HG02973 (cell line): ENCODE measurements around the gene NDRG2.
"Not testable (repeated sequence)": the region's sequence is repeated elsewhere in the genome, so short reads cannot be mapped to it uniquely, and the experiment has no call there.

Experiments
- ATAC-seq: cut with Tn5 transposase; IDR thresholded peaks from one replicate; pipeline ENCODE4 v1.9.1; 2021; ENCODE audit warnings: moderate library complexity; ENCODE audit not compliant: unreplicated experiment

The NDRG2 gene

DNA sequence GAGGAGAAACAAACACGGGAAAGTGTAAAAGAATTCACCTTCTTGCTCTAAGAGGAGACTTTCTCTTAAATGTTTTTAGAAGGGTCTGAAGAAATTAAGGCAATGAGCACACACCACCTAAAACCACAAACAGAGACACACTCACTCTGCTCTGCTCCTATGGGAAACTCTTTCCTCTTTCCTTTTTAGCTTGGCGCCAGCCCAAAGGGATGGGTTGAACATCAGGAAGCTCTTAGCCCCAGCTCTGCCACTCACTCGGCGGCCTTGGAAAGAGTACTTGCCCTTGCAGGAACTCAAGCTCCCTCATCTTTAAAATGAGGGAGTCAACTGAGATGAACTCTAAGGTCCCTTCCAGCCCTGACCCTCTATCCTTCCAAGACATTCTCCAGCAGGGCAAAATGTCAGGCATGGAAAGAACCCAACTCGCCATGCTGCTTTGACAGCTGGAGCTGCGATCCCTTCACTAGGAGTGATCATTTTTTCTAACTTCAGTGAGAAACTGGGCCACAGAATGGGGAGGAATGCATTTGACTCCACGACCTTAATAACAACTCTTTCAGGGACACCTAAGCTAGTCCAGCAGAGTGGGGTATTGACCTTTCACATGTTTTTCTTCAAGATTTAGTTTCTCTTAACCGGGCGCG lies 31.8 kb upstream of the NDRG2 start:
- ATAC-seq = no peak

DNA sequence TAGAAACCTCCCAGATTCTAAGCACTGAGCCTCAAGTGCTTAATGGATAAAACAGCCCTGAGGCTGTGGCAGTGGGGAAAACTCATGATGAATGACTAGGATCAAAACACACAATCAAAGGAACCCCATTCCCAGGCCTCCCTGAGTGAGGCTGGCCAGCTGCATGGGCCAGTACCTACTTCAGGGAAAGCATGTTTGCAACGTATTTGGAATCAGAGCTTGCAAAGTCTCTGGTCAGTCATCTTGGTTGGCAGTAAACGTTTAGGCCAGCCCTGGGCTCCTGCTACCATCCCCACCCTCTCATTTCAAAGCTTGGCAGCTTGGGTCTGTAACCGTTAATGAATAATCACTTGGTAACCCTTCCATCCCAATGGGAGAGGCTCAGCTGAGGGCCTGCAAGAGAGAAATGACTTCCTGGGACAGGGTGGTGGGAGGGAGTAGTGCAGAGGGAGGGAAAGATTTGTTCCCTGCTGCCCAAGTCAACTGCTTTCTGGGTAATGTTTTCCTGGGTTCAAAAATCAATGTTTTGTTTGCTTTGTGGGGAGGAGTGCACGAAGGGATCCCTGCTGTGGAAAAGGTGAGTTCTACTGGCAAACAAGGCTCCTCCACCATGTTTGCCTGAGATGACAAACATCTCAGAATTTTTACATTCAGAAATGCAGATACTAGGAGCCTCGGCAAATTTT lies 30.7 kb upstream of the NDRG2 start:
- ATAC-seq = no peak

DNA sequence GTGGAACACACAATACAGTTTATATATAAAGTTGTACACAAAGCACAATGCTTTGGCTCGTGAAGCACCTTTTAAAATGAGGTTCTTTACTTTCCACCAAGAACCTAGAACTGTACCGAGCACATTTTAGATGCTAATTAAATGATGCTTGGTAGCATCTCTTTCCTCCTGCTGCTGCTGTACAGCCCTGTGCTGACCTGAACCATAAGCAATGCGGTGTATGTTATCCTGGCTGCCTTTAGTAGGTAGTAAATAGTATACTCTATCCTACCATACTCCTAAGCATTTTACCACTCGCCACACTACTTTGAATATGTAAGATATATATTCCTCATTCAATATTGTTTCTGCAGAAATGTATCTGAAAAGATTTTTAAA lies 29.9 kb upstream of the NDRG2 start:
- ATAC-seq = no peak

DNA sequence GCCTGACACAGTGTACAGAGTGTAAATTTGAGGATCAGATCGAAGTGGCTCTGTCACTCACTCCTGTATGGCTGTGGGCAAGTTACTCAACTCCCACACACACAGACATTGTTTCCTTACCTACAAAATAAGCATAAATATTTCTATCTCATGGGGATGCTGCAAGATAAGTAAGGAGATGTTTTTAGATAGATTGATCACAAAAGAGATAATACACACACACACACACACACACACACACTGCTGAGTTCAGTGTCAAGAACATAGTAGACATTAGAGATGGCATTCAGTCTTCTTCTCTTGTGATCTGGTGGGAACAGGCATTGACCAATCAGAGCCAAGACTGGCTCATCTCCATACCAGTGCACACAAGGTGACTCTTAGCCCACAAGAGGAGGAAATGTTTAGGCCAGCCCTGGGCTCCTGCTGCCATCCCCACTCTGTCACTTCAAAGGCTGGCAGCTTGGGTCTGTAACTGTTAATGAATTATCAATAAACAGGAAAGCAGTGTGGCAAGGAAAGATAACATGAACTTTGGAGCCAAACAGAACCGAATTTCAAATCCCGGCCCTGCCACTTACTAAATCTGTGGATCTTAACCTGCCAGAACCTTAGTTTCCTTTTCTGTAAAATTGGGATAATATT lies 29.4 kb upstream of the NDRG2 start:
- no peak for ATAC-seq

DNA sequence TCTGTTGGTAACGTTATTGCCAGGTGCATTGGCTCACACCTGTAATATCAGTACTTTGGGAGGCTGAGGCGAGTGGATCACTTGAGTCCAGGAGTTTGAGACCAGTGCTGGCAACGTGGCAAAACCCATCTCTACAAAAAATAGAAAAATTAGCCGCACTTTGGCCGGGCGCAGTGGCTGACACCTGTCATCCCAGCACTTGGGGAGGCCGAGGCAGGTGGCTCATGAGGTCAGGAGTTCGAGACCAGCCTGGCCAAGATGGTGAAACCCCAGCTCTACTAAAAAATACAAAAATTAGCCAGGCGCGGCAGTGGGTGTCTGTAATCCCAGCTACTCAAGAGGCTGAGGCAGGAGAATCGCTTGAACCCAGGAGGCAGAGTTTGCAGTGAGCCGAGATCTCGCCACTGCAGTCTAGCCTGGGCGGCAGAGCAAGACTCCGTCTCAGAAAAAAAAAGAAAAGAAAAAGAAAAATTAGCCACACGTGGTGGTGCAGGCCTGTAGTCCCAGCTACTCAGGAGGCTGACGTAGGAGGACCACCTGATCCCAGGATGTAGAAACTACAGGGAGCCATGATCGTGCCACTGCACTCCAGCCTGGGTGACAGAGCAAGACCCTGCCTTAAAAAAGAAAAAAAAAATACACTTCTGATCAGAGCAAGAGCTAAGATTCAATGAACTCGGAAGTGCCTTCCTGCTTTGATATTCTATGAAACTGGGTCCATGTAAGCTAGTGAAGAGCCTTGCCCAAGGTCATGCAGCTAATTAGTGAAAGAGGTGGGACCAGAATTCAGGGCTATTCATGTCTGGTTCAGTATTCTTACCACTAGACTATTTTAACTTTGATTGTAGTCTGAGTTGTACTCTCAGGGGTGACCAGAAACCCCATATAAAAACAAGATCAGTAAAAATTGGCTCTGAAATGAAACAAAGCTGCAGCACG lies 28.6 kb upstream of the NDRG2 start:
- ATAC-seq = no peak

DNA sequence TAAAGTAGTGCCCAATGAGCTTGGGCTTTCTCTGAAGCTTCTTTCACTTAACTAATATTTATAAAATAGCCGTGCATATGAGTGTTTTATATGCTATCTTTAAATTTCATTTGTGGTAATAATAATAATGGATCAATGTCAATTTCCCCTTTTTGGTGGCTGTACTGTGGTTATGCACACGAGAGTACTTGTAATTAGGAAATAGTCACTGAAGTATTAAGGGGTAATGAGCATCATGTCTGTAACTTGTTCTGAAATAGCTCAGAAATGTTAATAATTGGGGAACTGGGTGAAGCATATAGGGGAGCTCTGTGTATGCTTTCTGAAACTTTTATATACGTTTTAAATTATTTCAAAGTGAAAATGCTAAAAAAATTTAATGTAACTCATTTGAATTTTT lies 25.7 kb upstream of the NDRG2 start:
- ATAC-seq = no peak

DNA sequence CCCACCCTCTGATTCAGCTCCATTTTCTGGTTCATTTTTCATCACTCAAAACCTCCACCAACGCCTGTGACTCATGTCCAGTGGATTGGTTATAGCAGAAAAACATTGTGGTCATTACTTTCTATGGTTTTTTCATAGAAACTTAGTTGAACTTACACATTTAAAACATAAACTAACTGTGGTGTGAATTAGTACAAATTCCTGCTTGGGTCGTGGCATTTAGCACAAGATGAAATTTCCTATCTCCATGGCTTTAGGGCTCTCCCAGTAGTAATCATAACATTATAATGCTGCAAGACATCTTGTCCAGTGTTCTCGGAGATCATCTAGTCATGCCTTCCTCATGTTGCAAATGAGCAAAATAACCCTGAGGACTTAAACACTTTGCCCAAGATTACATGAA lies 24.4 kb upstream of the NDRG2 start:
- ATAC-seq = no peak

DNA sequence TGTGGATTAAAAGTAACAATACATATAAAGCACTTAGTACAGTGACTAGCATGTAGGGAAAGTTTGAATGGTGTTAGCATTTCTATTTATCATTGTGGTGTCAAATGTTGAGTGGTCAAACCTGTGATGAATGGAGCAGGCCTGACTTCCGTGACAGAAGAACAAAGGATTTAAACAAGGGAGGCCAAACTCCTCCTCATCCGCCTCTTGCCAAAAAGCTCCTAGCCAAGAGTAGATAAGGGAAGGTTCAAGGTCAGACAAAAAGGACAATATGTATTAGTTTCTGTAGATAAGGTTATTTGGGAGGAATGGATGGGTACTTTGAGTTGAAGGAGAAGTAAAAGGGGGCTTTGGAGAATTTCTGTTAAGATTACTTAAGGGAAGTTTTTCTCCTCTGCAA lies 23.8 kb upstream of the NDRG2 start:
- ATAC-seq = no peak

DNA sequence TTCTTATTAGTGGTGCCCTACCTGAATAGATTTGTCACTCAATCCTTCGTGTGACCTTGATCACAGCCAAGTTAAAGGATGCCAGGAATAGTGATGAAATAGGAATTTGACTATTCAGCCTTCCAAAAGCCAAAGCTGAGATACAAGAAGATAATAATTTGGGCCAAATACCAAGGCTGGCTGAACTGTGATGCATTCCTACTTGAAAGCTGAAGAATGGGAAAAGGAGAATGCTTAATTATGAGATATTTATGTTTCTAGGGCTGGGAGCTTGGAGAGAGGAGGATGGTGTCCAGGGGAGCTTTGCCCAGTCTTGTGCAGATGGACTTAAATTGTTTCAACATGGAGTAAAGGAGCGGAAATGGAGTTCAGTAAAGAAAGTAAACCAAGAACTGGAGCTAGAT lies 22.5 kb upstream of the NDRG2 start:
- ATAC-seq = no peak

DNA sequence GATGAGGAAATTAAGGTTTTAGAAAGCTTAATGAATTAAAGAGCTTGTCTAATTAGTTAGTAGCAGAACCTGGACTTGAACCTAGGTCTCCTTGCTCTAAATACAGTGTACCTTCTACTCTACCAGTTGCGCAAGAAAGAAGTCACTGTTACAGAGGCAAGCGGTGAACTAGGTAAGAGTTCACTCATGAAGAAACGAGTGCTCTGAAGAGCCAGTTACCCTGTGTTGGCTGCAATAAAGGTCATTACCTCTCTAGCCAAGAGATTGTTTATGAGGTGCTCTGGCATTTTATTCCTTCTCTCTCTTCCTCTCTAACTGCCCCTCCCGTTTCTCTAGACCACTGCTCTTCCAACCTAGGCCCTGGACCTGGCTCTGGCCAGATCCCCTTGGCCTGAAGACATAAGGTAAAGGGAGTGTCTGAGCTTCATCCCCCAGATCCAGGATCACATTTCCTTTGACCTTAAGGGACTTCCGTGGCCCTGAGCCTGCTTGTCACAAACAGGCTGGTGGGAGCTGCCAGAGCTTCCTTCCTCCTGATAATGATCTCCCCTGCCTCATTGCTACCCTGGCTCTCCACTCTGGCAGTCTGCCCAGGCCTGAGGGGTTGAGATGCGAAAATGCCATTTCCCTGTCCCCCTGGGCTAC lies 19.2 kb upstream of the NDRG2 start:
- ATAC-seq = no peak

DNA sequence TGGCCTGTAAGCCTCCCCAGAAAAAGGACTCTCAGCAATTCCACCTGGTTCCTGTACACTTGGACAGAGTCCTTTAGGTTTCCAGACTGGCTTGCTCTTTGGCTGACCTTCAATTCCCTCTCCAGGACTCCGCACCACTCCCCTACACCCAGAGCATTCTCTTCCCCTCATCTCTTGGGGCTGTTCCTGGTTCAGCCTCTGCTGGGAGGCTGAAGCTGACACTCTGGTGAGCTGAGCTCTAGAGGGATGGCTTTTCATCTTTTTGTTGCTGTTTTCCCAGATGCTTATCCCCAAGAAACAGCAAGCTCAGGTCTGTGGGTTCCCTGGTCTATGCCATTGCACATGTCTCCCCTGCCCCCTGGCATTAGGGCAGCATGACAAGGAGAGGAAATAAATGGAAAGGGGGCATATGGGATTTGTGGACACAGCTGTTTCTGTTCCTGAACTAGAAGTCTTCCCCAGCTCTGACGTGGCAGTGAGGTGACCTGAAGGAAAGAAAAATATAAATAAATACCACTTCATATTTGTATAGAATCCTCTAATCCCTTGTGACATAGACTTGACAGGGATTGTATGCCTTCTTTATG lies 18.6 kb upstream of the NDRG2 start:
- ATAC-seq = no peak

DNA sequence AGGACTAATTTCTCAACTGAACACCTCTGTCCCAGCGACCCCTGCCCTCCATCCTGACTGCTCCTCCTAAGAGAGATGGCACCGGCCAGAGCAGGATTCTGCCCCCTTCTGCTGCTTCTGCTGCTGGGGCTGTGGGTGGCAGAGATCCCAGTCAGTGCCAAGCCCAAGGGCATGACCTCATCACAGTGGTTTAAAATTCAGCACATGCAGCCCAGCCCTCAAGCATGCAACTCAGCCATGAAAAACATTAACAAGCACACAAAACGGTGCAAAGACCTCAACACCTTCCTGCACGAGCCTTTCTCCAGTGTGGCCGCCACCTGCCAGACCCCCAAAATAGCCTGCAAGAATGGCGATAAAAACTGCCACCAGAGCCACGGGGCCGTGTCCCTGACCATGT lies 18.1 kb upstream of the NDRG2 start:
- no peak for ATAC-seq

DNA sequence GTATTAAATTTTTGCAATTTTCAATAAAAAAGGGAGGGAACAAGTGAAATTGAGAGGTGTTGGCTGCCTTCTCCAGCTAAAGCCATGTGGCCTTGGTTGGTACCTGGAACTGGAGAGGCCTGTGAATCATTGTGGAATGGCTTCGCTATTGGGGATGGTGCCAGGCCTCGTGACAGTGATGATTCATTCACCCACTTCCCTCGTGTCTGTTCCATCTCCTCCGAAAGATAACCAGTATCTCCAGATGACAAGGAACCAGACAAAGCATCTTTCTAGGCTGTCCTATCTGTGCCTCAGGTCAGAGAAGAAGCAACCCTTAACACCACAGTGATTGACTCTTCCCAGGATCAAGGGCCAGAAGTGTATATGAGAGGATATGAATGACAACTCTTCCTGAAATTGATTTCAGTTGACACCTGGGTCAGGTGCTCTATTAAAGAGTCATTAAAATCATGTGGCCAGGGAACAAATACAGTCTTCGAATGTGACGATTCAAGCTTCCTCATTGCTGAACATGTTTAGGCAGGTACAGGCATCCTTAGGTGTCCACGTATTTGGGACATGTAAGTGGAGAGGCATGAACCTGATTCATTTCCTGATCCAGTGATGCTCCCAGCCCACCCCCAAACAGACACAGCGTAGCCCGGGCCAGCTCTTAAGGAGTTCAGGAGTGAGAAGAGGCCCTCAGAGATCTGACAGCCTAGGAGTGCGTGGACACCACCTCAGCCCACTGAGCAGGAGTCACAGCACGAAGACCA lies 17.0 kb upstream of the NDRG2 start, which contains the start of gene RNASE7:
TSS of gene RNASE7 (plus strand) at position 687 of the 758 bp plus-strand sequence. CDS start 631 bp downstream, outside the sequence.
- no peak for ATAC-seq

DNA sequence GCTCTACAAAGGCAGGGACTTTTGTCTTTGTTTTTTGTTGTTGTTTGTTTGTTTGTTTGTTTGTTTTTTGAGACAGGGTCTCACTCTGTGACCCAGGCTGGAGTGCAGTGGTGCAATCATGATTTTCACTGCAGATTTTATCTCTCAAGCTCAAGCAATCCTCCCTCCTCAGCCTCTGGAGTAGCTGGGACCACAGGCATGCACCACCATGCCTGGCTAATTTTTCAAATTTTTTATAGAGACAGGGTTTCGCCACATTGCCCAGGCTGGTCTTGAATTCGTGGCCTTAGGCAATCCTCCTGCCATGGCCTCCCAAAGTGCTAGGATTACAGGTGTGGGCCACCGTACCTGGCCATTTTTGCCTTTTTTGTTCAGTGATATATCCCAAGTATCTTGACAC lies 16.1 kb upstream of the NDRG2 start:
- not testable (repeated sequence) for ATAC-seq

DNA sequence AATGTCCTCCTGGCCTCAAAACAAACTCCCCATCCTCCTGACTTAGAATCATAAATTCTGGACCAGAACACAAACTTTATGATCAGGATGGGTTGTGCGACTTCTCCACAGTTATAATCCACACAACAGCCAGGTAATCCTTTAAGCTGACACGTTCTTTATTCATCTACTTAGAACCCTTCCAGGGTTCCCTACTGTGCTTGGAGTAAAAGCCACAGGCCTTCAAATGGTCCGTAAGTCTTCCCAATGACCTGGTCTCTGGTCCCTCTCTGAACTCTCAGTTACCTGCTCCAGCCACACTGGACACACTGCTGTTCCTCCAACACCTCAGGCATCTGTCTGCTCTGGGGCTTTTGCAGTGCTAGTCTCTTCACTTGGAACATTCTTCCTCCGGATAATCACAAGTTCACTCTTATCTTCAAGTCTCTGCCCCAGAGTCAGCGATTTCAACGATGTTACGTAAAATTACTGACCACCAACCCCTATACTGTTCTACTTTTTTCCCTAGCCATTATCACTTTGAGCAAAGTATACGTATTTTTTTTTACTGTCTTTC lies 15.6 kb upstream of the NDRG2 start:
- no peak for ATAC-seq

DNA sequence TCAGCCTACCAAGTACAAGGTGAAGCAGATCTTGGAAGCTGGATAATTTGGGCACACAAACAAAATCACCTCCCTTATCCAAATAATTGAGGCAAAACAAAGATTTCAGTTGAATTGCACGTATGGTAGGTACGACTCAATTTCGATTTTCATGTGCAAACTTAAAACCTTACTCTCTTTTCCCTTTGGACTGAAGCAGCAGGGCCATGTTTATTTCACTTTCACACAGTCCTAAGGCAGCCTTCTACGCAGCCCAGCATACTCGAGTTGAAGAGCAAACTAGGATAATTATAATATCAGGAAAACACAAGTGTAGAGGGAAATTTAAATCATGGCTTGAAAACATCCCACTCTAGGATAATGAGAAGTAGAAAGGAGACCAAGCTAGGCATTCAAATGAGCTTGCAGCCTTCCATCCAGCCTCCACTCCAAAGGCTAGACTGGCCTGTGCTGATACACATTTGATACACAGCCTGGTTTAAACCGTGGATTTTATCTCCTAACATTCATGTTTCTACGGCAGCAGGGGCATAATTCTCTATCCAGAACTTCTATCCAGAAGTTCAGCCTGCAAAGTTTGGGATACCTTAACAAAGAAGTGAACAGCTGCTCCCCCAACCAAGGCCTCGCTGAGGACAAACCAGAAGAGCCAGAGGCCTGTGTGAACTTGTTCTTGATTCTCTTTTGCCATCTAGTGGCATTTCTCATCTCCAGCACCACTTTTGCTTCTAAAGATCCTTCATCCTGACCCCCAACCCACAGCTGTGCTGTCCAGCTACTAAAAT lies 14.9 kb upstream of the NDRG2 start:
- no peak for ATAC-seq

DNA sequence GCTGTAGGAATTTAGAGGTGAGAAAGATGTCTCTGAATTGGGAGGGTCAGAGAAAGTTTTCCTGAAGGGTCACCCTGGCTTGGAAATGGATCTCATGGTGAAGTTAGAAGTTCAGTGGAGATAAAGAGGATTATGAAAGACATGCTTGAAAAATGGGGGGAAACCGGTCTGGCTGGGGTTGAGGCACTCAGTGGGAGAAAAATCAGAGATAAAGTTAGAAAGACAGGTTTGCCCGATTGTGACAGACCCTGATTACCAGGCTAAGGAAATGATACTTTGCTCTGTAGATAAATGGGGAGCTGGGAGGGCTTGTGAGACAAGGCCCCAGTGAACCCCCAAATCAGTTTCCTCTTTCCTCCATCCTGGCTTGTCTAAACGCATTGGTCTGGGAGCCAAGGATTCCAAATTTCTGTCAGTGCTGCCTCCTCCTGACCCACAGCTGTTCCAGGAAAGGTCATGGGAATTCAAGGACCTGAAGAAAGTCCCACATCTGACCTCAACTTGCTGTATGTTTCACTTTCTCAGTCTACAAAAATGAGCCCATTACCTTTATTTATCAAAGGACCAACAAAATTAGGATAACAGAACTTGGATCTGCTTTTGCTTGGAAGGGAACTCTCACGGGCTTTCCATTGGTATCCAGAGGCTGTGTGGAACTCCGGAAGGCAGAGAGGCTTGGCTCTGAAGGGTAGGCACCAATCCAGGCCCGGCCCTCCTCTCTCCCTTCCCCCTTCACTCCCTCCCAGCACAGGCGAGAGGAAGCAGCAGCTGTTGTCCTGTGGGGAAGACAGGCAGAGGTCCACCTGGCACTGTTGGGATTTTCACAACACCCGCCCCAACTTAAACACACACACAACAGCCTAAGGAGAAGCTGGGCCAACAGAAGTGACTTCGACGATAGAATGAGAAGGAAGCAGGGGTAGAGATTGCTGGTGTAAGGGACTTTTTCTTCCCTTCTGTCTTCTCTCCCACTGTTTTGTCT lies 13.9 kb upstream of the NDRG2 start:
- ATAC-seq = no peak
